Fibroblast of skin of left quadriceps (primary cell): ENCODE results near the gene PDE6B.
"Not testable (repeated sequence)": the region's sequence is repeated elsewhere in the genome, so short reads cannot be mapped to it uniquely, and the experiment has no call there.

Experiments
- DNase-seq, 2 experiments: peaks; one replicate each; pipeline ENCODE4 v3.0.0-alpha.2; 2013; ENCODE audit warnings: low read depth in 2 of 2

Gene PDE6B

DNA sequence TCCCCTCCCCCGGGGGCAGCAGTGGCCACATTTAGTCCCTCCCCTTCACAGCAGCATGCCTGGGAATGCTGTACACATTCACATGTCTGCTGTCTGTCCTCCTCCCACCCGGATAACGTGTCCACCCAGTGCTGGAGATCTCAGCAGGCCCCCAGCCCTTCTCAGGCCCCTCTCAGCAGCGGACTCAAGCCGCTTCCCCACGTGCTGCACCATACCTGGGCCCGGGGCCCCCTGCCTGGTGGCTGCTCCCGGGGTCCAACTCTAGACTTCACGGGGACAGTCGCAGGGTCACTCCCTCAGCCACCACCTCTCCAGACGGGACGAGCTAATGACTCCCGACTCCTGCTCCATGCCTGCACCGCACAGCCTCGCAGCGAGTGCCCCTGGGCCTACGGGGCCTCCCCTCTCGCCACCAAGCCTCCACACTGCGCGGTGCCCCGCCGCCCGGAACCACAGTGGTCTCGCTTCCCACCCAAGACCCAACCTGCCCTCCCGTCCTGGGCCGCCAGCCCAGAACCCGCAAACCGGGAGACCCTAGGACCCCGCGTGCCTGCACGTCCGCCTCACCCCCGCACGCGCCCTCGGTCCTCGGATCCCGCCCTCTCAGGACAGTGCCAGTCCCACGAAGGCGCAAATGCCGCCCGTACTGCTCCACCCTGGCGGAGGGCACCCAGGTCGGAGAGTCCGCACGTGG, 79.0 kb downstream of the PDE6B start:
- DNase-seq: no peak

DNA sequence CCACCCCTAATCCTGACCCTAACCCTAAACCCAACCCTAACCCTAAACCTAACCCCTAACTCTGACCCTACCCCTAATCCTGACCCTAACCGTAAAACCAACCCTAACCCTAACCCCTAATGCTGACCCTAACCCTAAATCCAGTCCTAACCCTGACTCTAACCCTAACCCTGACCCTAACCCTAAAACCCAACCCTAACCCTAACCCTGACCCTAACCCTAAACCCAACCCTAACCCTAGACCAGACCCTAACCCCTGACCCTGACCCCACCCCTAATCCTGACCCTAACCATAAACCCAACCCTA, 79.6 kb downstream of the PDE6B start:
- no peak for DNase-seq

DNA sequence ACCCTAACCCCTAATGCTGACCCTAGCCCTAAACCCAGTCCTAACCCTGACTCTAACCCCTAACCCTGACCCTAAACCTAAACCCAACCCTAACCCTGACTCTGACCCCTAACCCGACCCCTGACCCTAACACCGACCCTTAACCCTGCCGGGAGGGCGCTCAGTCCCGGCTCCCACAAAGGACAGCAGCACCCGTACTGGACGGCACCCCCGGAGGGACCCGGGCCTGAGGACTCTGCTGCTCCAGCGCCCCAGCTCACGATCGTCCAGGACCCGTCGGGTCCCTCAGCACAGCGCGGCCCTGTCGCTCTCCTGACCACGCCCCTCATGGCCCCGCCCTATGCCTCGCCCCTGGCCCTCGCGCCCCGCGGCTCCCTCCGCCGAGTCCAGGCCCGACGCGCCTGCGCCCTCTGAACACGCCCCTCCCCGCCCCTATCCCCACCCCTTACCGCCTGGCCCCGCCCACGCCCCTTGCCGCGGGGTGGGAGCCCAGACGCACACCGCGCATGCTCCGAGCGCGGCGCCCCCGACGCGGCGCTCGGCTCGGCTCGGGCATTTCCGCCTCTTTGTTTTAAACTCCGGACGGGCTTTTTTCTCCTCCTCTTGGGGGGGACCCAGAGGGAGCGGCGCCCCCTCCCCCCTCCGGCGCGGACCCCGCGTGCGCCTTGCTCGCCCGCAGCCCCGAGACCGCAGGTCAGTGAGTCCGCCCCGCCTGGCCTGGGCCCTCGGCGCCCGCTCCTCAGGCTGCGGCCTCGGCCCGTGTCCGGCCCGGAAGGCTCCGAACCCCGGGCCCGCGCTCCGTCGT, 80.1 kb downstream of the PDE6B start, which contains the start of gene PCGF3:
Gene PCGF3, plus strand, starts transcription at position 555 of the 805 bp plus-strand sequence. CDS start 27,849 bp downstream, outside the sequence.
- DNase-seq: peak; percentile 89 to 90

DNA sequence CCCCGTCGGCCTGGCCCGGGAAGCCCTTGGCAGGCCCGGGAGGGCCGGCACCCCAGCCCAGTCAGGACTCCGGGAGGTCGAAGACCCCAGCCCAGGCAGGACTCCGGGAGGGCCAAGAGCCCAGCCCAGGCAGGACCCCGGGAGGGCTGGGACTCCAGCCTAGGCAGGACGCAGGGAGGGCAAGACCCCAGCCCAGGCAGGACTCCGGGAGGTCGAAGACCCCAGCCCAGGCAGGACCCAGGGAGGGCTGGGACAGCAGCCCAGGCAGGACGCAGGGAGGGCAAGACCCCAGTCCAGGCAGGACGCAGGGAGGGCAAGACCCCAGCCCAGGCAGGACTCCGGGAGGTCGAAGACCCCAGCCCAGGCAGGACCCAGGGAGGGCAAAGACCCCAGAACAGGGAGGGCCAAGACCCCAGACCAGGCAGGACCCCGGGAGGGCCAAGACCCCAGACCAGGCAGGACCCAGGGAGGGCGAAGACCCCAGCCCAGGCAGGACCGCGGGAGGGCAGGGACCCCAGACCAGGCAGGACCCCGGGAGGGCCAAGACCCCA, 80.8 kb downstream of the PDE6B start:
- not testable (repeated sequence) for DNase-seq

DNA sequence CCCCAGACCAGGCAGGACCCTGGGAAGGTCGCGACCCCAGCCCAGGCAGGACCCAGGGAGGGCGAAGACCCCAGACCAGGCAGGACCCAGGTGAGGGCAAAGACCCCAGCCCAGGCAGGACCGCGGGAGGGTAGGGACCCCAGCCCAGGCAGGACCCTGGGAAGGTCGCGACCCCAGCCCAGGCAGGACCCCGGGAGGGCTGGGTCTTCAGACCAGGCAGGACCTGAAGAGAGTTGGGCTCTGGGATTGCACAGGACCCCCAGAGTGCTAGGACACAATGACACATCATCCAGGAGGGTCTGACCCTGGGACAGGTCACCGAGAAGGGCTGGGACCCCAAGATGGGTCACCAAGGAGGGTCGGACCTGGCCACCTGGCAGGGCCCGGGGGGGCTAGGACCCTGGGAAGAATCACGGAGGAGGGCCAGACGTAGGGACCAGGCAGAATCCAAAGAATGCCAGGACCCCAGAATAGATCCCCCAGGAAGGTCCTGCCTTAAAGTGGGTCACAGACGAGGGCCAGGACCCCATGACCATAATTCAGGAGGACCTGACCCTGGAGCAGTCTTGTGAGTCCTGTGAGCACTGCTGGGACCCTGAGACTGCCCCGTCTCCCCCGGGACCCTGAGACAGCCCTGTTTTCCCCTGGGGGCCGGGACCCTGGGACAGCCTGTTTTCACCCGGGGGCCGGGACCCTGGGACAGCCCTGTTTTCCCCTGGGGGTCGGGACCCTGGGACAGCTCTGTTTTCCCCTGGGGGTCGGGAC, 81.6 kb downstream of the PDE6B start:
- DNase-seq: no peak

DNA sequence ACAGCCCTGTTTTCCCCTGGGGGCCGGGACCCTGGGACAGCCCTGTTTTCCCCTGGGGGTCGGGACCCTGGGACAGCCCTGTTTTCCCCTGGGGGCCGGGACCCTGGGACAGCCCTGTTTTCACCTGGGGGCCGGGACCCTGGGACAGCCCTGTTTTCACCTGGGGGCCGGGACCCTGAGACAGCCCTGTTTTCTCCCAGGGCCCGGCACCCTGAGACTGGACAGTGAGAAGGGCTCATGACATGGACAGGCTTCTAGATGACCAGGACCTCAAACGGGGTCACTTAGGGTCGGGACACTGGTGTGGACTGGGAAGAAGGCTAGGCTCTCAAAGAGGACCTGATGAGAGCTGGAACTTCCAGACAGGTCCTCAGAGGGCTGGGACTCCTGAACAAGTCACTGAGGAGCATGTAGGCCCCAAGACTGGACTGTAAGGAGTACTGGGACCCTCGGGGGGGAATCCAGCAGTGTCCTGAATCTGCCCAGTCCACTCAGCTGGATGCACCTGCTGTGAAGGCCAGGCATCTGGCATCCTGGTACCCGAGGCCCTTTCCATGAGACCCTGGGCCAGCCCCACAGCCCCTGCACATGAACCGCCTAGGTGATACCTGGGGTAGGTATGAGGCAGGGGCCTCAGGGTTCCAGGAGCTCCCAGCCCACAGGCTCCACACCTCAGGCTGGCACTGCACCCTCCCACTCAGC, 82.7 kb downstream of the PDE6B start:
- DNase-seq: no peak

DNA sequence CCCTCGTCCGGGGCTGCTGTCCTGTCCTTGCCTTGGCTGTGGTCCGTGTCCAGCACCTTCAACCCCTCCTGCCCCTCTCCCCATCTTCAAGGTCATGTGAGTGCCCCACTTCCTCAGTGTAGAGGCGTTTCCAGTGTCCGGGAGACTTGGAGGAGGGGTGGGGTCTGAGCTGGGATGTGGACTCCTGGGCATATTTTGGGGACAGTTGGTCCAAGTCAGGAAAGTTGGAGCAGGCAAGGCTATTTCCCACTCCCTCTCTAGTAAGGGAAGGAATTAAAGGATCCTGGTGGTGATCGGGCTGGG, 83.2 kb downstream of the PDE6B start:
- DNase-seq: no peak

DNA sequence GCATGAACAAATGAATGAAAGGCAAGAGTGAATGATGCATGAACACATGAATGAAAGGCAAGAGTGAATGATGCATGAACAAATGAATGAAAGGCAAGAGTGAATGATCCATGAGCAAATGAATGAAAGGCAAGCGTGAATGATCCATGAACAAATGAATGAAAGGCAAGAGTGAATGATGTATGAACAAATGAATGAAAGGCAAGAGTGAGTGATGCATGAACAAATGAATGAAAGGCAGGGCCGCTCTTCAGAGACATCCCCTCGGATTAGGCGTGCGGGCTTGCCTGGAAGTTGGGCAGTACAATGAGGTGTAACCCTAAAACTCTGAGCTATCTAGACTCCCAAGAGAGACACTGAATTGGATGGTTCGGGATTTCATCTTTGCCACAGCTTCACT, 84.0 kb downstream of the PDE6B start:
- DNase-seq: no peak

DNA sequence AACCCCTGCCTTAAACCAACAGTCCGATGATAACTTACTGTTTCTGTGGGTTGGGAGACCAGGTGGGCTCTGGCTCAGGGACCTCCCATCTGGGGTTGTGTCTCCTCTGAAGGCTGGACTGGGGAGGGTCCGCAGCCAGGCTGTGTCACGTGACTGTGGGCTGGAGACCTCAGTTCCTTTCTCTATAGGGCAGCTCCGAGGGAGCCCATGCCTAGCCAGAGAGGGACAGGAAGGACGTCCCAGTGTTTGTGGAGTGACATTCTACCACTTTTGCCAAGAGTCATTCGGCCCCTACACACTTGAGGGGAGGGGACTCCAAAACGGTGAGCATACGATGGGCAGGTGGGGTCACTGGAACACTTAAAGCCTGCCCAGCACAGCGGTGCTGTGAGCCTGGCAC, 84.7 kb downstream of the PDE6B start:
- no peak for DNase-seq

DNA sequence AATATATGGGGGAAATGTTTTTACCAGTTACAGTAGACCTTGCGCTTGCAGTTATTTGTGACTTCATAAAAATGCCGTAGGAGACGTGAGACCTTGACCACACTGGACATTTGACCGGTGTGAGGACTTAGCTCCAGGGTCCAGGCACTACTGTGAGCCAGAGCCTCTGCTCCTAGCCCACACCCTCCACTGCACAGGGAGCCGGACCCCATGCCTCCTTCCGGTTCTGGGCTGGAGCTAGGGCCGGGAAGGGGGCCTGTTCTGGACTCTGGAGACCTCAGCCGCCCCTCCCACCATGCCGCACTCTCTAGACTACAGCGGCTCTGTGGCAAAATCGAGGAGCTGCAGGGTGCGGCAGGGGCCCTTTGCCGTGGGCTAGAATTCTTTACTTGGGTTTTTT, 85.5 kb downstream of the PDE6B start:
- no peak for DNase-seq

DNA sequence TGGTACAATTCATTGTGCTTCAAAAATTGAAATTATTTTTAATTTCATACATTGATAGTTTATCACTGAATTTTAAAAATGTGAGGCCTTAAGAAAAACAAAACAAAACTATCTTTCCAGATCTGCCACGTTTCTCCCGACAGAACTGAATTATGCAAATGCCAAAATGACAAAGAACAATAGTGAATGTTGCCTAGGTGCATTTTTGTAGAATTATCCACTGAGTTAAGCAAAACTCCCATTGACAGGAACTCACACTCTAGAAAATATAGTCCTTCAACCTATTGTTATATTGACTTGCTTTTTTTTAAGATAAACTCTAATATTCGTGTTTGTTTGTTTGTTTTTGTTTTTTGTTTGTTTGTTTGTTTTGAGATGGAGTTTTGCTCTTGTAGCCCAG, 86.7 kb downstream of the PDE6B start:
- DNase-seq: no peak

DNA sequence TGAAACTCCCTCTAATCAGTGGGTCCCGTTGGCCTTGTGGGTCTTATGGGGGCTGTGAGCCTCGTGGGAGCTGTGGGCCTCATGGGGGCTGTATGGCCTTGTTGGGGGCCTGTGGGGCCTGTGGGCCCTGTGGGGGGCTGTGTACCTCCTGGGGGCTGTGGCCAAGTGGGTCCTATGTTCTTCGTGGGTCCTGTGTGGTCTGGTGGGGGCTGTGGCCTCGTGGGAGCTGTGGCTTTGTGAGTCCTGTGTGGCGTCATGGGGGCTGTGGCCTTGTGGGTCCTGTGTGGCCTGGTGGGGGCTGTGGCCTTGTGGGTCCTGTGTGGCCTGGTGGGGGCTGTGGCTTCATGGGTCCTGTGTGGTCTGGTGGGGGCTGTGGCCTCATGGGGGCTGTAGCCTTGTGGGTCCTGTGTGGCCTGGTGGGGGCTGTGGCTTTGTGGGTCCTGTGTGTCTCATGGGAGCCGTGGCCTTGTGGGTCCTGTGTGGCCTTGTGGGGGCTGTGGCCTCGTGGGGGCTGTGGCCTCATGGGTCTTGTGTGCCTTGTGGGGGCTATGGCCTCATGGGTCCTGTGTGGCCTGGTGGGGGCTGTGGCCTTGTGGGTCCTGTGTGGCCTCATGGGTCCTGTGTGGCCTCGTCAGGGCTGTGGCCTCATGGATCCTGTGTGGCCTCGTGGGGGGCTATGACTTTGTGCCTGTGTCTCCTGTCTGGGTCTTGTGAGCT, 87.7 kb downstream of the PDE6B start:
- DNase-seq: no peak

DNA sequence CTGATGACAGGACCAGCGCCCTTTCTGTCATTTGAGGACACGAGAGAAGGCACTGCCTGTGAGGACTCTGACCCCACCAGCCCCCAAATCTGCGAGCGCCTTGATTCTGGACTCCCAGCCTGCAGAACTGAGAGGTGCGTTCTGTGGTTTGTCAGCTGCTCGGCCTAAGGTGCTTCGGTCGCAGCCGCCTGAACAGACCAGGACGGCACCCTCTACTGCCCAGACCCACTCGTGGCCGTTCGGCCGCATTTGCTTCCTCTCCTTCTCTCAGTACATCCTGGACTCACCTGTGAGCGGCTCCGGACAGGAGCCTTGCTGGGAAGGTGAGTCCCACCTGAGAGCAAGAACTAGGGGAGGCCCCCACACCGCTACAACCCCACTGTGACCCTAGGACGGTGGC, 88.7 kb downstream of the PDE6B start:
- no peak for DNase-seq

DNA sequence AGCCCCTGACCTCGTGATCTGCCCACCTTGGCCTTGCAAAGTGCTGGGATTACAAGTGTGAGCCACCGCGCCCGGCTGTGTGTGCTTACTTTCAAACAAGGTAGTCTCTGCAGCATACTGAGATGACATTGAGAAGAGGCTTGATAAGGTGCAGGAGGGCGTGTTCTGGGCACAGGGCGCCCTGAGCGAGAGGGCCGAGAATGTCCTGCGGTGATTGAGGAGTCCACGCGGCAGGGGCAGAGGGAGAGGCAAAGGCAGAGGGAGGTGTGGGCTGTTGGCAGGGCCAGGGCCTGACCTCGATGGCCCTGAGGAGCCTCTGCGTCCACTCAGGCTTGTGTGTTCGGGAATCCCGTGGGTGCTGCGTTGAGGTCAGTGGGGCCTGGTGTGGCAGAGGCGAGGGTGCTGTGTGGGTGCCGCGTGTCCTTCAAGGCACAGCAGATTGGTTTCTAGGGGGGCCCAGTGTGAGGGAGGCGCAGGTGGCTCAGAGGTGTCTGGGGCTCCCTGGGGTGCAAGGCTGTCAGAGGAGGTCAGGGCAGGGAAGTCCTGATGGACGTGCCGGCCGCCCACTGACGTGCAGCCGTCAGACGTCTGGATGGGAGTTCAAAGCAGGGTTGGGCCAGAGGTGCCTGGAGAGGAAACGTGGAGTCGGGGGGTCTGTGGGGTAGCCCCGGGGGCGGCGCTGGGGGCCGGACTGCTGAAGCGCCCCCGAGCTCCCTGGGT, 92.4 kb downstream of the PDE6B start:
- DNase-seq: no peak

DNA sequence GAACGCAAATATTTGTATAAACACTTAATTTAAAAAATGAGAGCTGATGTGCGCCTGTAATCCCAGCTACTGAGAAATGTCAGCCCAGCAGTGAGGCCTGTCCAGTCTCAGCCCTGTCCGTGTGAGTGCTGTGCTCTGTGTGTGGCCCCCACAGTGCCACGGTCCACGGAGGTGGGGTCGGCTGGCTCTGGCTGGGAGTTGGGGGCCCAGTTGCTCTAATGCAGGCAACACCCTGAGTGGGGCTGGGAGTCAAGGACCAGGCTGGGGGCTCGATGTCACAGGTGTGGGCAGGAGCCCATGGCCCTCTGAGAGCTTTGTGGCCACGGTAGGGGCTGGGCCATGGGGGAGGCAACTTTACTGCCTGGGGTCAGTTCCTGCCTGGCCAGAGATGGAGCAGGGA, 93.1 kb downstream of the PDE6B start:
- no peak for DNase-seq
